HG03457 (cell line): ENCODE measurements around the gene FGF14.
A peak's percentile ranks its signal among the peaks of the same experiment; 100 is the strongest.
"Not testable (repeated sequence)": the region's sequence is repeated elsewhere in the genome, so short reads cannot be mapped to it uniquely, and the experiment has no call there.

Experiments used
- ATAC-seq: cut with Tn5 transposase; IDR thresholded peaks from one replicate; pipeline ENCODE4 v1.9.1; 2021; ENCODE audit warnings: moderate number of reproducible peaks; ENCODE audit not compliant: unreplicated experiment

Gene FGF14

DNA sequence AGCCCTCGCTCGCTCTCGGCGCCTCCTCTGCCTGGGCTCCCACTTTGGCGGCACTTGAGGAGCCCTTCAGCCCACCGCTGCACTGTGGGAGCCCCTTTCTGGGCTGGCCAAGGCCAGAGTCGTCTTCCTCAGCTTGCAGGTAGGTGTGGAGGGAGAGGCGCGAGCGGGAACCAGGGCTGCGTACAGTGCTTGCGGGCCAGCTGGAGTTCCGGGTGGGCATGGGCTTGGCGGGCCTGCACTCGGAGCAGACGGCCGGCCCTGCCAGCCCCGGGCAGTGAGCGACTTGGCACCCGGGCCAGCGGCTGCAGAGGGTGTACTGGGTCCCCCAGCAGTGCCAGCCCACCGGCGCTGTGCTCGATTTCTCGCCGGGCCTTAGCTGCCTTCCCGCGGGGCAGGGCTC lies 333.5 kb downstream of the FGF14 start:
- ATAC-seq: not testable (repeated sequence)

DNA sequence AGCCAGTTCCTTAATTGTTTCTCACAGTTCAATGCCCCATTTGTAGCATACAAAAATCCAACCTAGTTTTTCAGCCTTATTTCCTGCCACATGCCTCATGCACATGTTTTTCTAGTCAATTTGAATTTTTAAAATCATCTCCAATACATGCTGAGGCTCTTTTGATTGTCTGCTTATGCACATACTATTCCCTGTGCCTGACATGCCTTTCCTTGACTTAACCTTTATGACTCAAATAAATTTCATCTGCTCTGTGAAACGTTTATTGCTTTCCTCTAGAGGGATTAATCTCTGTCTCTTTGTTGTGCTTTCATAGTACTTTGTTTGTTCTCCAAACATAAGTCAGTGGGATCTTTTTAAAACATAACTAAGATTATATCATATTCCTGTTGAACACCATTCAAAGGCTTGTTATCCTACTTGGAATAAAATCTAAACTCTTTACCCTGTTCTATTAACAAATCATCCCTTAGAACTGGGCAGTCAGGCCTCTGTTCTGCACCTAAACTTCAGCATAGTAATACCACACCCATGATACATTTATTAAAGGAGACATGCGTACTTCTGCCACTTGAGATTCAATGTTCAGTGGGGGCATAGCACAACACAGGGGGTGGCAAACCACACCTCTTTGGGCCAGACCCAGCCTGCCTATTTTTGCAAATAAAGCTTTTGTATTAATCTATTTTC lies 346.6 kb downstream of the FGF14 start:
- ATAC-seq: no peak

DNA sequence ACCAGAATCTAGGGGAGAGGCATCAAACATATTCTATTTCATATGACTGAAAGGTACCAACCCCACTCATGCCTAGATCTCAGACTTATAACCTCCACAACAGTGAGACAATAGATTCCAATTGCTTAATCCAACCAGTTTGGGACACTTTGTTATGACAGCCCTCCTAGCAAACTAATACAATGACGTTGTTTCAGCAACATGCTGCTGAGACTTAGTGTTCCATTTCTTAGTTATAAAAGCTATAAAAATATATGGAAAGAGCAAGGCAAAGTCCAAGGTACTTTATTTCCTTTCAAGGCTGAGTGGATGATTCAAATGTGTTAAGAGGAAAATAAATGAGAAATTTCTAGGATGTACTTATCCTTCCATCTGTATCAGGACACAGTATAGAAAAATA lies 352.0 kb downstream of the FGF14 start:
- no peak for ATAC-seq

DNA sequence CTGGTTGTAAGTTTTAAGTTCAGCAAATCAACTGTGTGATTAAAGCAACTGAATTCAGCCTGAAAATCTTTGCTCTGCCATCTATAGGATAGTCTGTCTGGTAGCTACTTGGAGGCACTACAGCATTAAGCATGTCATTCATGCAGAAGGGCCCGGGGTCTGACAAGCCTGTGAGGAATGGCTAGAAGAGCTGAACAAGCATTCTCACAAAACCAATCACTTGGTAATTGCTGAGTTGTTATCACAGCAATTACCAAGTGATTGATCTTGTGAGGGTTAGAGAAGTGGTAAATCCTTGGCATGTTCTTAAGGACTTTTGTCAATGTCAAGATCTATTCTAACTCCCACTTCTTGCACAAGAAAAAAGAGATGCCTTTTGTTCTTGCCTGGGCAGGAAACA lies 356.1 kb downstream of the FGF14 start:
- ATAC-seq: no peak

DNA sequence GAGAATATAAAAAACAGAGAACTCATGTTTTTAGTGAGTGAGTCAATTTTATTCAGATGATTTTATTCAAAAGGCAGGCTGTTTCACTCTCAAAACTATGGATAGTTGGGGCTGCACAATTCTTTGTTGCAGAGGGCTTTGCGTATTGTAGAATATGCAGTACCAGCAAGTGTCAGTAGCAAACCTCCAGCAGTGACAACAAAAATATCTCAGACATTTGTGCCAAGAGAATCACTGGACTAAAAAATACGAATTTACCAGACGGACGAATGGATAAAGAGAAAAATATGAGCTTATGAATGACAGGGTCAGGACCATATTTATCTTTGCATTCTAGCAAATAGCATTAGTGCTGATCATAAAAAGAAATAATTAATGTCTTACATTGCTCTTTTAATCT lies 359.1 kb downstream of the FGF14 start:
- ATAC-seq: no peak

DNA sequence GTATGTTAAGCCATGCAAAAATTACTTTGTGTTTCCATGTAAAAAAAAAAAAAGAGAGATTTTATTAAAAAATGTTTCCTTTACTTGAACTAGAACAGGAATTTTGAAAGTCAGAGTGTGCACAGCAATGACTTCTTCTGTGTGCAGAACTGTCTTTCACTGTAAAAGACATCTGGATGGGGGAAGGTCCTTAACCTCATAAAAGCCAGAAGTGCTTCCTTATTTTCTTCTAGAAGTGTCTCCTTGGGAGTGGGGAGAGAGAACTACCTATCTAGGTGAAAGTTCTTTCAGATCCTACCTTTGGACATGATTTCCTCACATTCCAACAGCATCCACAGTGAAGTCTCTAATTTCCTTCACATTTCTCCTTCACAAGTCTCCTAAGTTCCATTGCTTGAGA lies 360.3 kb downstream of the FGF14 start:
- no peak for ATAC-seq

DNA sequence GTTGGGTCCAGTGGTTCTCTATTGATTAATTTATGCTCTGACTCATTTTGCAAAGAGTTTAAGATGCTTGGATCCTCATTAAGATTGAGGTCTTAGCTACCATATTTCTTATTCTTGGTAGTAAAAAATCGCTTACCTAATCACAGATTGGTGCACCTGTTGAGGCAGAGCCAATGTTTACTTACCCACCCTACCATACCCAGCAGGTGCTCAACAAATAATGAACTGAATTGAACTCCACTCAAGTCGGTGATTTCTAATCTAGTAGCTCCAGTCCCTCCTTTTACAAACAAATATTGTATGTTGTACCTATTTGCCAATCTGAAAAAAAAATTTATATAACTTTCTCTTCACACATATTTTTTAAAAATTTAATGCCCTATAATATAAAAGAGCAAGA lies 361.0 kb downstream of the FGF14 start:
- ATAC-seq: no peak

DNA sequence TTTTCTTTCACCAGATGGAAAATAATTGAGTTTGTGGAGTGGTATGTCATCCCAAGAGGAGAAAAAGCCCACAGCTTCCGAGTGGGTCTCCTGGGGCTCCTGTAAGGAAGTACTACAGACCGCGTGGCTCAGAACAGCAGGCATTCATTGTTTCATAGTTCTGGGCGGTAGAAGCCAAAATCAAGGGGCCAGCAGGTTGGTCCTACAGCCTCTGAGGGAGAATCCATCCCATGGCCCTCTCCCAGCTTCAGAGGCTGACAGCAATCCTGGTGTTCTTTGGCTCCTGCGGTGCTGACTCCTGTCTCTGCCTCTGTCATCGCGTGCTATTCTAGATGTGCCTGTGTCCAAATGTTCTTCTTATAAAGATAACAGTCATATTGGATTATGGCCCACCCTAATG lies 362.6 kb downstream of the FGF14 start:
- ATAC-seq: no peak

DNA sequence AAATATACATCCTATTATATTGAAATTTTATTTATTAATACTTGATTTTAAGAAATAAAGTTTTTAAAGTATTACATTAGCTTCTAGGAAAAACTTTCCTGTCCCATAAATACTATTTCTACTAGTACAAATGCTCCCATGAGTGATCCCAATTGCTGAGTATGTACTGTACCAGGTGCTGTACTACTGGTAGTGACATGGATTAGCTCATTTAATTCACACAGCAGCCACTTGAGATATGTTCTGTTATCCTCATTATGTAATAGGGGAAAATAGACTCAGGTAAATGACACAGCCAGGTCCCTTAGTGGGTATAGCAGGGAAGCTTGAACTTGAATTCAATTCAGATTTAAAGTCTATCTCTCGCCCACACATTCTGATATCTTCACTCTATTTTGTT lies 363.1 kb downstream of the FGF14 start:
- ATAC-seq: no peak

DNA sequence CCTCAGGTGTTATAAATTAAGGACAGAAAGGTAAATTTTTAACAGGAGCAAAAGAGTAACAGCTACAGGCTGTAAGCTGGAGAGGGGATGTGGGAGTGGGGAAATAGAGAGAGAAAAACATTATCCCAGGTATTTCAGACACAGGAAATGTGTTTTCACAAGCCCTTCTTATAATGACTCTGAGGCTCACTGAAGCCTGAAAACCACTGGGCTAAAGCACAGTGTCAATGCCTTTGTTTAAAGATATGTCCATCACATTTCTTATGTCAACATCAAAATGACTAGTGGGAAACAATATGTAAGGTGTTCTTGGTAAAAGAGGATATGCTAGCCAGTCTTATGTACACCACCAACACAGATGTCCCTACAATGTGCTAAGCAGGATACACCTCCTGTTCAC lies 365.9 kb downstream of the FGF14 start:
- peak; percentile 61 for ATAC-seq

DNA sequence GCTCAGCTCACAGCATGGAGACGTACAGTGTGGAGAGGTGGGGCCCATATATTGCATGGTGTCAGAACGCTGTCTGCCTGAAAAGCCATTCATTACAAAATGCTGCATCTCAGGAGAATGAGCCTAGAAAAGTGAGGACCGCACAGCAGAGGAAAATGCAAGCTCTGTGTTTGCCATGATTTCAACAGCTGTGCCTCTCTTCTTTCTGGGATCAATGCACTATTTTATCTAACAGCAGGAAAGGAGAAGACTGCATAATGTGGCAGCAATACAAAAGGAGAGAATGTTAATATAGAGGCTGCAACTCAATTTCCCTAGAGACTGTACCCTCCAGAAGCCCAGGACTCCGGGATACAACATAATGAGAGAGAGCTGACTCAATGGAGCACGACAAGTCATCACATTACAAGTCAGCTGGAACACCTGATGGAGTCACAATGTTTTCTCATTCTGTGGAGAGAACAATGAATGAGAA lies 368.0 kb downstream of the FGF14 start:
- ATAC-seq: no peak

DNA sequence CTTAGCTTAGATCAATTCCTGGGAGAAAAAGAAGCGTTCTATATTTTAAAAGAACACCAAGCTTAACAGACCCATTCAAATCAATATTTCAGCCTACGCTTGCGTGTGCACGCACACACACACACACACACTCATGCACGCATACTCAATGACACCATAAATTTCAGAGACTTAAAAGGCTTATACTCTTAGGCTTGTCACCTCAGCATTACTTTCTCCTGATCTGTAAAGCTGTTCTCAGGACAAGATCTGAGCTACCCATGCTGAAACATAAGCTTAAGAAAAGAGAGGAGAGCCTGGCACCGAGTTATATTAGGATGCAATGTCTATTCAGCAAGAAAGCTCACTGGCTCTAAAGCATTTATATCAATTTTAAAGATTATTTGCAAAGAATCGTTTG lies 368.5 kb downstream of the FGF14 start:
- ATAC-seq: no peak

DNA sequence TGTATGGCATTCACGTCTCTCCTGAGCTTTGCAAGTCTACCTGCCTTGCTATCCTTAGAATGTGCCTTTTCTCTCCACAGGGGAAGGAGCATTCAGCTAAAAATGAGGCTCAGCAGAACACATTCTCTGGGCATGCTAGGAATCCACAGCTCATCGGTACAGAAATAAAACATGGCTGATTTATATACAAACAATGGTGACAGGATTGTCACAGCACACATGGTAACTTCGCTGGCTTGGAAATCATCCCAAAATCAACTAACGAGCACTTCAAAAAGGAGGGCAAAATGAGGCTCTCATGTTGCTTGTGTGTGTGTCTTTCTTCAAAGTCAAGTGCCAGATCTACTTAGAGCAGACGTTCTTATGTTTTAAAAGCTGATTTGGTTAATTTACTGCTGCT lies 373.0 kb downstream of the FGF14 start:
- no peak for ATAC-seq

DNA sequence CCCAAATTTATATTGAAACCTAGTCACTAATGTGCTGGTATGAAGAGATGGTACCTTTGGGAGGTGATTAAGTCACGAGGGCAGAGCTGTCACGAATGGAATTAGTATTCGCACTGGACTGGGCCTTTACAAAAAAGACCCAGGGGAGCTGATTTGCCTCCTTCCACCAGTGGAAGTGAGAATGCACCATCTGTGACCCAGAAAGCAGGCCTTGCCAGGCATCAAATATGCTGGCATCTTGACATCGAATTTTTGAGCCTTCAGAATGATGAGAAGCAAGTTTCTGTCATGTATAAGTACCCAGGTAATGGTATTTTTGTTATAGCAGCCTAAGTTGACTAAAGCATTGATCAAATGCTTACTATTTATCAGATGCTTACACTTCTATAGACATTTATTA lies 373.6 kb downstream of the FGF14 start:
- no peak for ATAC-seq

DNA sequence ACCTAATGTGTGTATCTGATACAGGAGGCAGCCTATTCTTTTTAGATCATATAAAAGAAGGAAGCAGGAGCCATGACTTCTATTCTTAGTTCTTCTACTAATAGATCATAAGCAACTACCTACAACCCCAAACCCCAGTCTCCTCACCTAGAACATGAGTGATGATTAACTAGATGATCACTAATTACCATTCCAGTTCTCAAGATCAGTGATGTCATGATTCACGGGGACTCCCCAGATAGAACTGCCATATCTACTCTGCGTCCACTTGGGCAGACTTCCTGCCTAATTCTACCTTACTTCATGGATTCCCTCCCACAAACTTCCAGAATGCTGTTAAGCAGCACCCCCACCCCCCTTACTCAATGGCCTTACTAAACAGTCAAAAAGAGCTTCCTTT lies 380.1 kb downstream of the FGF14 start:
- ATAC-seq: no peak

DNA sequence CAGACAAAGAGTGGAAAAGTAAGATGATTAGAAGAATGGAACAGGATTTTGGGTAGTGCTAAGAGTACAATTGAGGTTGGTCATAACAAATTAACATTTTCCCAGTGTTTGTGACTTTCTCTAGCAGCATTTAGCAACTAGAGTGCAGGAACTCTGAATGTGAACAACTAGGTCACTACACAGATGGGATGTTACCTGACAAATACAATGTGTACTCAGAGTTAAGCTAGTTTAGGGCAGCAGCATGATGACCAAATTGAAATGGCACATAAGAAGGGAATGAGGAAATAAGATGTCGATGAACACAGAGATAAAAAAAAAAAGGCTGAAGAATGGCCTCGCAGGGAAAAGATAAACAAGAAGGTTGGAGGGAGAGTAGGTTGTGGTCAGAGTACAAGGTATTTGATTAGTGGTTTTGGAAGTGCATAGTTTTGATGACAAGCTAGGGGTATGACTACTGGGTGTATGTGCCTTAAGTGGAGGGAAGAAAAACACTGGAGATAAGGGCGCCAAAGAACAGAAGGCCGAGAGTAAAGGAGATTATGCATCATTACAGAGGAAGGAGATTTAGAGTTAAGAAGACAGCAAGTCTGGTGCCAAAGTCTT lies 381.1 kb downstream of the FGF14 start:
- no peak for ATAC-seq

DNA sequence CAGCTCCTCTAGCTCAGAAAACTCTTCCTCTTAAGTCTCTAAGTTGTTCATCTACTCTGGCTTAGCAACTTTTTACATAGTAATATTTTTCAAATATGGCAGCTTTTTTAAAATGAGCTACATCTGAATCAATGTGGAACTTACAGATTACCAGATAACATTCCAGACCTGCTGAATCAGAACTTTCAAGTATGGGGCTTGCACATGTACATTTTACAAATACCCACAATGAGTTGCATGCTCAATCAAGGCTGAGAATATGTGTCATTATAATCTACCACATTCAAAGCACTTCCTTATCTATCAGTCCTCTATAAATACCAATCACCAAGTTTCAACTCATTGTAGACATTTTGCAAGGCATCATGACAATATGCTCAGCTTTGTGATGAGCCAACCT lies 383.1 kb downstream of the FGF14 start:
- ATAC-seq: no peak

DNA sequence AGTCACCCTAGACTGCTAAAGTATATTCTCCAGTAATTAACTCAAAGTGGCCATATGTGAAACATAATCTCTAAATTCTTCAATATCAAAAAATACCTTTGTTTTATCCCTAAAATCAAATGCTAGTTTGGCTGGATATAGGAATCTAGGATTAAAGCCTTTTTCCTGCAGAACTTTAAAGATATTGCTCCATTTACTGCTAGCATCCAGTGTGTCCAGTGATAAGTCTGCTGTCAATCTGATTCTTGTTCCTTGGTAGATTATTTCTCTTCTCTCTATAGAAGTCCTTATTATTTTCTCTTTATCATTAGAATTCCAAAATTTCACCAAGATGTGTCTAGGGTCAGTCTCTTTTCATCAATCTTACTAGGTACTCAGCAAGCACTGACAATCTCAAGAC lies 384.6 kb downstream of the FGF14 start:
- ATAC-seq: no peak

DNA sequence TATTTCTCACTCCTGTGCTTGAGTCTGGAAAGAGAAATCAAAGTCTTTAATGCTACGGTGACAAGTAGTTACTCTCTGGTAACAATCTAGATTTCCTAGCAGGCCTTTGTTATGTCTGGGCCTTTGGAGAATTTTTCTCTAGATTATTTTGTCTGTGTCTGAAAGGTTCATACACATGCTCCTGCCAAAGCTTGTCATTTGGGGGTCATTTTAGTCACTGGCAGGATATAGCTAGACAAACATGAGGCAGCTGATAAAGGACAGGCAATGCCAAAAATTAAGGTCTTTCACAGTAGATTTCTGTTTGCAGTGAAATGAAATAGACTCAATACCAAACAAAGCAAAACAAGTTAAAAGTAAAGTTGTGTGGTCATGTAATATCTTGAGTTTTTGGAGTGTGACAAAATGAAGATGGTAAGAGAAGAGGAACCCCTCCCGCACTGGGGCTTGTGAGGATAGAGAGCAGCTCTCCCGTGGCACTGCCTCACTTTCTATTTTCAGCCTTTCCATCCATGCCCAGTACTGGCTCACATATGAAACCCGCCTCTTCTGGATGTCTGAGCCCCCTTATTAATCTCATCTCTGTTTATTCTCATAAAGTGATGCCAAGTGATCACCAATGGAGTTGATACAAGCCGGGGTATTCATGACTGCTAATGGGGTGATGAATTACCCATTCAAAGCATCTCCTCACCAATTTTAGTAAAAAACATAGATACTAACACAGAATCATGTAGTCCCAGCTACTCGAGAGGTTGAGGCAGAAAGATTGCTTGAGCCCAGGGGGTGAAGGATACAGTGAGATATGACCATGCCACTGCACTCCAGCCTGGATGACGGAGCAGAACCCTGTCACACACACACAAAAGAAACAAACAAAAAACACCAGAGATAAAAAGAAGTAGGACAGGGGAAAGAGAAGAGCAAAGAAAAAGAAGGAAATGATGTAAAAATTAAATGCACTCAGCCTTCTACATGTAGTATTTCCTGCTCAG lies 389.3 kb downstream of the FGF14 start:
- ATAC-seq: no peak

DNA sequence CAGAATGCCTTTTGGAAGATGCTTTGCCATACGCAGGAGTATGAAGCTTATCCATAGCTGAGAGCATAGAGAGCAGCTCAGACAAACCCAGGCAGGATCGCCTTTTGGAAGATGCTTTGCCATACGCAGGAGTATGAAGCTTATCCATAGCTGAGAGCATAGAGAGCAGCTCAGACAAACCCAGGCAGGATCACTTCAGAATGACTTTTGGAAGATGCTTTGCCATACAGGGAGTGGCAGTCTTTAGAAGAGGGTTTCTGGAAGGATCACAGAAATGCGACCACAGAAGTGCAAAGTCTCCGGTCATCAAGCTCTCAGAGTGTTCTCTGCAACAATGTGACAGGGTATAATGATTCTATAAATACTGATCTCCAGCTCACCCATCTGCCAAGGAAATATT lies 390.4 kb downstream of the FGF14 start:
- not testable (repeated sequence) for ATAC-seq

DNA sequence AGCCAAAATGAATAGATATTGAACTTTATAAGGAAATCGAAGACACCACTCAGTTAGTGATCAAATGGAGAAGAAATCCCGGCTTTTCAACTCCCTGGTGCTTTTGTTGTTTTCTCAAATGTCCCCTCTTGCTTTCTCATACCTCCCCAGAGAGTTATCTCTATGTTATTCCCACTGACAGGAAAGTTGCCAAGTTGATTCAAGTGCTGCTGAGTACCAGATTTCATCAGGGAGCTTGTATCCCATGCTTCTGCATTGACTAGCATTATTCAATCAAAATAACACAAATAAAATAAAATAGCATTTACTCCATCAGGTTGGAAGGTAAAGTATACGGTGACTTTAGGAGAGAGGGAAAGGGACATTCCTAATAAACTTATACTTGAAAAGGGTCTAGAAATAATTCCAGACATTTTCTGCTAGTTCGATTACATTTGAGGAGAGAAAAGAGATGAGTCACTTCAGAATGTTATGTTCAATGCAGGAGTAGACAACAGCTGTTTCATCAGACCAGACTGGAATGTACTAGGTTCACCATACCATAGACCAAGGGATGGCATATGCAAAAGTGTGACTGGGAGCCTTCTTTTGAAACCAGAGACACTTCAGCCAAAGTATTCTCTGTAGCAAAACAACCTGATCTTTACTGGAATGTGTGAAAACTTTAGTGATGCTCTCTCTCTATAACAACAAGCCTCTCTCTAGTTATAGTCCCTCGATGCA lies 397.8 kb downstream of the FGF14 start:
- ATAC-seq: no peak
